ENCODE results near the gene VPREB3.

Gene VPREB3, protein sequence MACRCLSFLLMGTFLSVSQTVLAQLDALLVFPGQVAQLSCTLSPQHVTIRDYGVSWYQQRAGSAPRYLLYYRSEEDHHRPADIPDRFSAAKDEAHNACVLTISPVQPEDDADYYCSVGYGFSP

GRCh38 chr22:23754220-23754919 lies at the start of gene VPREB3:
TSS of gene VPREB3 (minus strand) at chr22:23754425. CDS start at chr22:23754363, 62 bp downstream.
- DNase-seq: no peak

- DNase-seq: no peak
Measured at GRCh38 chr22:23803001-23803819, 49.0 kb upstream of the VPREB3 start.

GRCh38 chr22:23801886-23802377 lies 47.7 kb upstream of the VPREB3 start:
- DNase-seq: no peak

GRCh38 chr22:23801238-23801821 lies 47.1 kb upstream of the VPREB3 start:
- no peak for DNase-seq

GRCh38 chr22:23800297-23801237 lies 46.3 kb upstream of the VPREB3 start:
- DNase-seq: no peak

DNA sequence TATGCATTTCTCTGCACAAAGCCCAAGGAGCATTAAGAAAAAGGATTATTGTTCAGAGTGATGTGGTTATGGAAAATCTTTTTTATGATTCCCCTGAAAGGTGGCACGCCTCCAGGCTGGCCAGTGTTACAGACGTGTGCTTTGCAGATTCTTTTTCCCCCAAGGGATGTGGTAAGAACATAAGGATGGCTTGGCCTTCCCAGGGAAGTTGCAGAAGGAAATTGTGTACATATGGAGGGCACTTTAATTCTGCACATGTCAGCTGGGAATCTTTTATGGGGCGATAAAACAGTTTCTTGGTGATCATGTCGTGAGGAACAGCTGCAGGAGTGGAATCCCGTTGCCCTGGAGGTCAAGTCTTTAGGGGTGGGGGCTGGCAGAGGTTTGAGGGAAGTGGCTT lies 42.2 kb upstream of the VPREB3 start:
- no peak for DNase-seq

DNA sequence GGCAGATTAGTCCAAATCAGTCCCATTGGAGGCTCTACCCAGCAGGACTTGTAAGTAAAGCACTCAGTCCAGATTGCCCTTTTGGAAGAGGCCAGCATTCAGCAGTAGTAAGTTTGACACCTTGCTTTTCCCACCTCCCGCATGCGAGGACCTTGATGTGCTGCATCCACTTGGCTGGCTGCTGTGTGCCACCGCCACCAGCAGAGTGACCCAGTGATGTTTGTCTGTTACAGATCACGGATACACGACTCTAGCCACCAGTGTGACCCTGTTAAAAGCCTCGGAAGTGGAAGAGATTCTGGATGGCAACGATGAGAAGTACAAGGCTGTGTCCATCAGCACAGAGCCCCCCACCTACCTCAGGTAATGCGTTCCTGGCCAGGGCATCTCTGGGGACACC lies 39.1 kb upstream of the VPREB3 start:
- no peak for DNase-seq

- no peak for DNase-seq
Measured at GRCh38 chr22:23791738-23792645, 37.8 kb upstream of the VPREB3 start.

DNA sequence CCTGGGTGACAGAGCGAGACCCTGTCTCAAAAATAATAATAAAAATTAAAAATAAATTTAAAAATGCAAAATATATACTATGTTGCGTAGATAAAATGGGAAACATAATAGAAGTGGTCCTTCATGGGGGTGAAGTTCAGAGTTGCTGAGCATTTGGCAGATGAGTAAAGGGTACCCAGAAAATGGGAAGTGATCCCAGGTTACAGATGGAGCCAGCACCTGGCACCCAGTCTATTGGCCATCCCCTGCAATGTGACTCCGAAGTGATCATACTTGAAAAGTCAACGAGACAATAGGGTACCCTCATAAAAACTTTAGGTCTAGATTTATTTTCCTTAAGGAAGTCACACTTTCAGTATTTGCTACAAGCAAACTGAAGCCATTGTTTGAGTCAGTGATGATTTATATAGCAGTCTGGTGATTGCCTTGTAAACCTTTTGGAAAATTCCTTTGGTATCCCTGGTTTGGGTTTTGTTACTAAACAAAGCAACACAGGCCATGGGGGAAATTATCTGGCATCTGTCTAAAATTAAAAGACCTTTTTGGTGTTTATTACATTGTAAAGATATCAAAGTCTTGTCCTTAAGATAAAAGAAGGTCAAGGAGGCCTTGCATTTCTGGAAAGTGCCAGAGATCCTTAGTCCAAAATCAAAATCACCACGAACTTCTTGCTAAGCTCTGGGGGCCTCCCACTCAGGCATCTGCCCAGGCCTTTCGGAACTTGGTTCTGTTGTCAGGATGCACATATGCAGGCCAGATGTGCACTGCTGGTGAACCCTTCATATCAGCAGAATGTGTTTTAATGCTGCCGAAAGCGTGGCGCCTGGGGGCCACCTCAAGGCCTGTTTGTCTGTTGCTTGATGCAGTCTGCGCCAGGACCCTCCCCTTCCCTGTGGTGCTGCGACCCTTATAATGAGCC lies 36.9 kb upstream of the VPREB3 start:
- no peak for DNase-seq

GRCh38 chr22:23789638-23790037 lies 35.4 kb upstream of the VPREB3 start:
- no peak for DNase-seq

DNA sequence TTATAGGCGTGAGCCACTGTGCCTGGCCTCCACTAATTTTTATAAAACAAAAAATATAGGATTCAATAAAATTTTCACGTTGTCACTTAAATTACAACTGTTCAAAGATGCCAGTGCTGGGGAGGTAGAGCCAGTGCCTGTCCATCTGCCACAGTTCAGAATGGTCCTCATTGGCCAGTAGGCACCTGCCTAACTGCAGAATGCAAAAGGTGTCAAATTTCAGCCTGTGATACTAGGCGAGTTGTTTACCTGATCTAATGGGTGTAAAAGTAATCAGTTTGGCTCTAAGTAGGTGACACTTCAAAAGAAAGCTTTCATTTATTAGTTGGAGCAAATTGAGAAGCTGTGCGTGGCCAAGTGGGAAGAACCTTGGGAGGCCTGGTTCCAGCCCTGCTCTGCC lies 34.9 kb upstream of the VPREB3 start:
- DNase-seq: no peak

- DNase-seq: no peak
Measured at GRCh38 chr22:23787910-23788309, 33.7 kb upstream of the VPREB3 start.

- DNase-seq: no peak
Measured at GRCh38 chr22:23787600-23787896, 33.3 kb upstream of the VPREB3 start.

- DNase-seq: peak; percentile 89
Measured at GRCh38 chr22:23786752-23787599, 32.8 kb upstream of the VPREB3 start, which contains the start of gene SMARCB1. TSS of gene SMARCB1 (plus strand) at chr22:23786966. CDS start at chr22:23787170, 204 bp downstream.

DNA sequence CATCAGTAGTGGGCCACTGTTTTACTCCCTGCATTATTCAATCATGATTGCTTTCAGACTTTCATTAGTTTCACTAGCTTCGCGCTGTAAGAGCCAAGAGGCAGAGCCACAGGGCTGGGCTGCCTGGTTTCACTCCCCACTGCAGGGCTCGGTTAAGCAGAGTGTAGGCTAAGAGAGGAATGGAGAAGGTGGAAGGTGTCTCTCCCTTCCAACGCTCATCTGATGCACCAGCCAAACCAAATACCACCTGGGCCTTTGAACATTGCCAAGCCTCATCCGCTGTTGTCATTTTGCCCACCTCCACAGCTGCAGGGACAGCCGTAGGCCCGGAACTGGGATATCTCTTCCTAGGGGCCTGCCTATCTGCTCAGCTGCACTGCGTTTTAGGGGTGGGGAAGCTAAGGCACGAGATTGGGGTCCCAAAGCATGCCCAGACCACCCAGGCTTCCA lies 32.1 kb upstream of the VPREB3 start:
- DNase-seq: no peak

DNA sequence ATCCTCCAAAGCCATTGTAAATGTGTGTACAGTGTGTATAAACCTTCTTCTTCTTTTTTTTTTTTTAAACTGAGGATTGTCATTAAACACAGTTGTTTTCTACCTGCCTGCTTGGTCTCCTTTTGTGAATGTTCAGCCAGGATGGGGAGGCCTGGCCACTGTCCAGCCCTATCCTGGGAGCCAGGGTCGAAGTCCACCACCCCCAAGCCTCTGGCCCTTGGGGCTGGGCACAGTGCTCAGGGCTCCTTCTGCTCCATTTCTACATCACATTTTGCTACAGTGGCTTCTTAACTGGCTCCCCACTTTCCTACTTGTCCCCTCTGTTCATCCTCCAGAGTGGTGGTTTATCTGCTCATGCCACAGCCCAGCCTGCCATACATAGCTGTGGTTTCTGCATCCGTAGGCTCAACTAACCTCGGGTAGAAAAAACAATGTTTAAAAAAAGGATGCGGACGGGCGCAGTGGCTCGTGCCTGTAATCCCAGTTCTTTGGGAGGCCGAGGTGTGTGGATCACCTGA lies 30.0 kb upstream of the VPREB3 start:
- DNase-seq: no peak

DNA sequence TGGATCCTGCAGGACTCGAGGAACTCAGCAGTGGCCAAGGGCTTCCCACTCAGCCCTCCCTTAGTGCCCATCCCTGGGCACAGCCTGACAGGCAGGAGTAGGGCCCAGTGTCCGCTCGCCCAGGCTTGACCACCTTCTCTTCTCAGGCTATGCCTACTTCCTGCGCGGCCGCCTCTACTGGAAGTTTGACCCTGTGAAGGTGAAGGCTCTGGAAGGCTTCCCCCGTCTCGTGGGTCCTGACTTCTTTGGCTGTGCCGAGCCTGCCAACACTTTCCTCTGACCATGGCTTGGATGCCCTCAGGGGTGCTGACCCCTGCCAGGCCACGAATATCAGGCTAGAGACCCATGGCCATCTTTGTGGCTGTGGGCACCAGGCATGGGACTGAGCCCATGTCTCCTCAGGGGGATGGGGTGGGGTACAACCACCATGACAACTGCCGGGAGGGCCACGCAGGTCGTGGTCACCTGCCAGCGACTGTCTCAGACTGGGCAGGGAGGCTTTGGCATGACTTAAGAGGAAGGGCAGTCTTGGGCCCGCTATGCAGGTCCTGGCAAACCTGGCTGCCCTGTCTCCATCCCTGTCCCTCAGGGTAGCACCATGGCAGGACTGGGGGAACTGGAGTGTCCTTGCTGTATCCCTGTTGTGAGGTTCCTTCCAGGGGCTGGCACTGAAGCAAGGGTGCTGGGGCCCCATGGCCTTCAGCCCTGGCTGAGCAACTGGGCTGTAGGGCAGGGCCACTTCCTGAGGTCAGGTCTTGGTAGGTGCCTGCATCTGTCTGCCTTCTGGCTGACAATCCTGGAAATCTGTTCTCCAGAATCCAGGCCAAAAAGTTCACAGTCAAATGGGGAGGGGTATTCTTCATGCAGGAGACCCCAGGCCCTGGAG lies 29.3 kb upstream of the VPREB3 start:
- DNase-seq: no peak

DNA sequence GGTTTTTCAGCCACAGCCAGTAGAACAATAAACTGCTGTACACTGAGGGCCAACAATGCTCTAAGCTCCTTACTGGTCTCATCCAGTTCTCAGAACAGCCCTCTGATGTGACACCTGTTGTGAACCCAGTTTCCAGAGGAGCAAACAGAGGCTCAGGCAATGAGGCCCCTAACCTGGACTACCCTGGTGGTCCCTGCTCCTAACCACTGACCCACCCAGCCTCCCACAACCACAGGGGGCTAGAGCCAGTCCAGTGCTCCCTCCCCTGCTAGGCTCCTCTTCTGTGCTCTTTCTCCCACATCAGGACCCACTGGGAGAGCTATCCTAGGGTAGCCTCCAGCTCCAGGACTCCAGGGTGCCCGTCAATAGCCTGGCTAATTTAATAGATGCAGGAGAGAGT lies 28.5 kb upstream of the VPREB3 start:
- no peak for DNase-seq
